Transverse colon (tissue), 4 donors: ENCODE measurements around the gene ZNF146.

Experiments used
- CTCF ChIP-seq, 5 experiments: fragments of 200-600 bp in 3 of 5; fragments of 450-650 bp in 2 of 5; sonication (generic) in 3 of 5; IDR thresholded peaks; 1 replicate in 2 of 5; 2 replicates in 3 of 5; pipeline ENCODE4 v1.5.1; 2016 to 2017; ENCODE audit warnings: antibody characterized with exemption in 5 of 5, inconsistent platforms in 3 of 5, mild to moderate bottlenecking in 2 of 5, moderate library complexity in 1 of 5
- EP300 ChIP-seq: sonication (generic); formaldehyde crosslinking; IDR thresholded peaks from one replicate; pipeline ENCODE4 v1.6.1; 2017; ENCODE audit warnings: antibody characterized with exemption, low read depth
- POLR2A ChIP-seq: fragments of 450-650 bp; IDR thresholded peaks from one replicate; pipeline ENCODE4 v1.6.1; 2016; ENCODE audit warnings: antibody characterized with exemption, mild to moderate bottlenecking, moderate library complexity
- POLR2AphosphoS5 ChIP-seq, 3 donors: sonication (generic); formaldehyde crosslinking; IDR thresholded peaks; one replicate each; pipeline ENCODE4 v1.6.1; 2016; ENCODE audit warnings: antibody characterized with exemption in 3 of 3

GRCh38 chr19:36214386-36215275, at the start of gene ZNF146, which contains the start of gene ZNF565:
- peak in 3 of 5 experiments; percentile 21 to 66 (median 57) for TF ChIP-seq CTCF (IDR thresholded peaks at IDR 0.05)
- no peak for TF ChIP-seq EP300
- peak; percentile 78 for TF ChIP-seq POLR2A
- TF ChIP-seq POLR2AphosphoS5 (IDR thresholded peaks at IDR 0.05), result peak; percentile 81 to 86 (median 83)
